GM12891 (cell line): ENCODE data around the gene DDX31.

Experiments
- DNase-seq: peaks from one replicate; pipeline ENCODE4 v3.0.0; 2011; ENCODE audit warnings: low spot score; ENCODE audit not compliant: insufficient read length
- FAIRE-seq: peaks from 2 replicates; lab custom pipeline; 2011; peaks lifted over from hg19 to GRCh38; lab: Jason Lieb, UNC
- PAX5 ChIP-seq: IDR thresholded peaks from 2 replicates; pipeline ENCODE4 v1.6.1; 2011; ENCODE audit warnings: low read length, moderate library complexity, mild to moderate bottlenecking; ENCODE audit not compliant: insufficient read depth, severe bottlenecking
- POLR2A ChIP-seq: IDR thresholded peaks from 2 replicates; pipeline ENCODE4 v1.6.1; 2011; ENCODE audit warnings: low read depth, low read length, control low read depth
- POLR2AphosphoS5 ChIP-seq: IDR thresholded peaks from 2 replicates; pipeline ENCODE4 v1.6.1; 2011; ENCODE audit warnings: low read depth, low read length, control low read depth
- POU2F2 ChIP-seq: IDR thresholded peaks from 2 replicates; pipeline ENCODE4 v1.6.1; 2011; ENCODE audit warnings: low read depth, mild to moderate bottlenecking, control low read depth, low read length, moderate library complexity
- SPI1 ChIP-seq: IDR thresholded peaks from 2 replicates; pipeline ENCODE4 v1.6.1; 2011; ENCODE audit warnings: low read depth, low read length, control low read depth
- TAF1 ChIP-seq: IDR thresholded peaks from 2 replicates; pipeline ENCODE4 v1.6.1; 2011; ENCODE audit warnings: low read depth, low read length, control low read depth

Gene DDX31

GRCh38 chr9:132586830-132587591 lies 82.8 kb downstream of the DDX31 start:
- TF ChIP-seq PAX5, result no peak
- TF ChIP-seq POLR2AphosphoS5, result no peak
- TF ChIP-seq POU2F2, result no peak
- TF ChIP-seq SPI1, result no peak
- no peak for TF ChIP-seq TAF1
- TF ChIP-seq POLR2A, result no peak
- DNase-seq (no peak), FAIRE-seq (no peak)

GRCh38 chr9:132585954-132586829 lies 83.6 kb downstream of the DDX31 start:
- DNase-seq (no peak), FAIRE-seq (no peak)
- no peak for TF ChIP-seq PAX5
- TF ChIP-seq SPI1, result peak; percentile 78

- TF ChIP-seq SPI1, result no peak
- no peak for TF ChIP-seq POLR2AphosphoS5
- TF ChIP-seq PAX5, result no peak
- TF ChIP-seq POU2F2, result no peak
- TF ChIP-seq POLR2A, result no peak
- no peak for TF ChIP-seq TAF1
- DNase-seq (no peak), FAIRE-seq (no peak)
Measured at GRCh38 chr9:132584601-132585560, 84.9 kb downstream of the DDX31 start.

- no peak for DNase-seq
- no peak for FAIRE-seq
- no peak for TF ChIP-seq POLR2A
- TF ChIP-seq PAX5, result no peak
- no peak for TF ChIP-seq POU2F2
- no peak for TF ChIP-seq TAF1
- no peak for TF ChIP-seq POLR2AphosphoS5
- TF ChIP-seq SPI1, result no peak
Measured at GRCh38 chr9:132583584-132584304, 86.0 kb downstream of the DDX31 start.

- no peak for TF ChIP-seq POU2F2
- TF ChIP-seq POLR2AphosphoS5, result no peak
- no peak for TF ChIP-seq SPI1
- TF ChIP-seq POLR2A, result no peak
- no peak for TF ChIP-seq PAX5
- no peak for TF ChIP-seq TAF1
- FAIRE-seq, result no peak
- DNase-seq, result no peak
Measured at GRCh38 chr9:132582786-132583583, 86.8 kb downstream of the DDX31 start.

- no peak for DNase-seq
- no peak for TF ChIP-seq POLR2AphosphoS5
- TF ChIP-seq POU2F2, result no peak
- TF ChIP-seq PAX5, result no peak
- no peak for TF ChIP-seq POLR2A
- TF ChIP-seq TAF1, result no peak
- no peak for TF ChIP-seq SPI1
- peak; percentile 85 for FAIRE-seq
Measured at GRCh38 chr9:132582276-132582785, 87.5 kb downstream of the DDX31 start, which contains the start of gene BARHL1. Gene BARHL1 (plus strand): TSS chr9:132582606. CDS start chr9:132582798, 192 bp downstream.

GRCh38 chr9:132579427-132579798 lies 90.4 kb downstream of the DDX31 start:
- FAIRE-seq (no peak), DNase-seq (no peak)
- TF ChIP-seq SPI1, result no peak
- TF ChIP-seq POU2F2, result no peak
- TF ChIP-seq POLR2AphosphoS5, result no peak
- TF ChIP-seq TAF1, result no peak
- no peak for TF ChIP-seq PAX5
- TF ChIP-seq POLR2A, result no peak

- TF ChIP-seq POLR2A, result no peak
- TF ChIP-seq POLR2AphosphoS5, result no peak
- TF ChIP-seq SPI1, result no peak
- TF ChIP-seq TAF1, result no peak
- no peak for TF ChIP-seq POU2F2
- no peak for TF ChIP-seq PAX5
- FAIRE-seq (no peak), DNase-seq (no peak)
Measured at GRCh38 chr9:132578367-132578932, 91.3 kb downstream of the DDX31 start.
